HuH-7.5 (cell line): ENCODE data around the gene BPIFB6.

Experiments
- DNase-seq: peaks from one replicate; pipeline ENCODE4 v3.0.0; 2011; ENCODE audit warnings: low spot score

The BPIFB6 gene

DNA sequence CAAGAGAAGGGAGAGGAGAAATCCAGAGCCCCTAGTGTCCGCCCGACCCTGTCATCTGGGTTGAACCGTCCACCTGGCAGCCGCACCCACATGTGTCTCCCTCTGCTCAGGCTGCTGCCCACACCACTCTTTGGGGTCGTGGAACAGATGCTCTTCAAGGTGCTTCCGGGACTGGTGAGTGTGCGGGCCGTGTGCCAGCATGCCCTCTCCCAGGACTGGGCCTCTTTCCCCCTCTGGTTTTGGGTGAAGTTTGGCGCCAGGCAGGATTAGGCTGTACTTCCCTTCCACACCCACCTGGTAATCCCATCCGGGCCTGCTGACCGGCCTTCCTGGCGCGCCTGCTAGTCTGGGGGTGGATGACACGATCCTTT is 30.2 kb downstream of the BPIFB6 start:
- DNase-seq, result no peak

DNA sequence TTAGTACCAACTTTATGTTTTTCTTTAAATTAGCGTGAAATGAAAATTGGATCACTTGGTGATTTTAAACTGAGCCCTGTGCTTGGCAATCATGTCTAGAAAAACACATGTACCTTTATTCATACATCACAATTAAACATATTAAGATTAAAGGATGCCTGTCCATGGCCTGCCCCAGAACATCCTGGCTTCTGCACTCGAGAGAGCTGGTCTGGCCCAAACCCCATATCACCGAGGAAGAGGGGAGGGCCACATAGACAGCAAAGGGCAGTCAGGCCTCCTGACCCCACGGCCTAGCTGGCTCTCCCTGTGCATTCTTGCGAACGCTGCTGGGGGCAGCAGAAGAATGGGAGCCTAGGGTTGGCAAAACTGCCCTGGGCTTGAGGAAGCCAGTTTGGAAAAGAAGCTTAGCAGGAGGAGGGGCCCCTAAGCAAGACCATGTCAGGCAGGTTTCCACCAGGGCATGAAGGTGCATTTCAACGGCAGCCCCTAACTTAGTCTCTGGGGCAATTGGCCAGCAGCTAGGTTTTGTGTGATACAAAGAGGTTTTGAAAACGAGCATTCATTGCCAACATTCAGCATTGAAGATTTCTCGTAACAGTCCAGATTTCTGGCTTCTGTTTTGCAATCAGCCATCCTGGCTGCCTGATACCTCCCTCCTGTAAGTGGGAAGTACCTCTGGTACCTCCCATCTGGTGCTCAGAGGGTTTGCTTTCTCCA is 30.8 kb downstream of the BPIFB6 start:
- DNase-seq, result no peak

DNA sequence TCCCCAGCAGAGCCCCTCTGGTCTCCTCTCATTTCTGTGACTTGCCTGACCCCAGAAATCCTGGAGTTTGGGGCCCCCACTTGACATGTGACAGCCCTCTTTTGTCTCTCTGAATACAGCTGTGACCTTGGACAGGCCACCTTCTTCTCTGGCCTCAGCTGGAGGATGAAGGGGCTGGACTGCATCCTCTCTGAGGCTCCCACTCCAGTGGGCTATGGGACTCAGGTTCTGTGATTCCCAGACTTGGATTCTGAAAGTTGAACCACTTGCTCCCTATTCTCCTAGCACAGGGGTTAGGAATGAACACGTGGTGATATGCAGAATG is 31.3 kb downstream of the BPIFB6 start:
- no peak for DNase-seq

DNA sequence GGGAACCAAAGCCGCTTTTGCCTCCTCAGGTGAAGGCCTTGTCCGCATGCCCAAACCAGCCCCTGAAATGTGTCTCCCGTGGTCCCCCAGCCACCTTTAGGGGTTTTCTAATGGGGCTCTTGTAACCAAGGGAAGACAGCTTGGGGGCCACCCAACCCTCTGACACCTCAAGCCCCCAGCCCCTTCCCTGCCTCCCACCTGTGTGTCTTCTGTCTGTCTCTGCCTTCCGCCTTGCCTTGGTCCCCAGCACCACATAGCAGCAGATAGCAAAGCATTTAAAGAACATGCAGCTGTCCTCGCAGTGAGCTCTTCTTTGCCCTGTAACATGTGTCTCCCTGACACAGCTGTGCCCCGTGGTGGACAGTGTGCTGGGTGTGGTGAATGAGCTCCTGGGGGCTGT is 31.8 kb downstream of the BPIFB6 start:
- no peak for DNase-seq

DNA sequence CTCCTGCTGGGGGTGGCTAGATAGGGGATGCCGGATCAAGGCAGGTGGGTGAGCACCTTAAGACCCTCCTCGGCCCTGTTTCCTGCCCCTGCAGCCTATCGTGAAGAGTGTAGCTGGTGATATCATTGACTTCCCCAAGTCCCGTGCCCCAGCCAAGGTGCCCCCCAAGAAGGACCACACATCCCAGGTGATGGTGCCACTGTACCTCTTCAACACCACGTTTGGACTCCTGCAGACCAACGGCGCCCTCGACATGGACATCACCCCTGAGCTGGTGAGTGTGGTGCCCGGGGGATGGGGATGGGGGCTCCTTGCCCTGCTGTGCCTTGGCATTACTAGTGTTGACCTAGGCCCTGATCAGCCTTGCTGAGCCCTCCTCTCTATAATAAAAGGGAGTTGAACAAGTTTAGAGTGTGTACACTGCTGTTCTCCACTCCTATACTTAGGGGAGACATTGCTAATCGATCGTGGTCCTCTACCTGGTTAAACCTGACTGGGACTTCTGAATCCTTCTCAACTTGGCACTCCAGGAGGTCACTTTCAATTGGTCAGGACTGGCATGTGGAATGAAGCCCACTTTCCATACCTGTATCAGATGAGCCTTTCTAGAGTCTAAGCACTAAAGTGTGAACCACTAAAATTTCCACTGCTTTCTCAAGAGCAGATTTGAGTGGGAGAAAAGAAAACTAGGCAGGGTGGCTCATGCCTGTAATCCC is 33.3 kb downstream of the BPIFB6 start:
- DNase-seq, result no peak

DNA sequence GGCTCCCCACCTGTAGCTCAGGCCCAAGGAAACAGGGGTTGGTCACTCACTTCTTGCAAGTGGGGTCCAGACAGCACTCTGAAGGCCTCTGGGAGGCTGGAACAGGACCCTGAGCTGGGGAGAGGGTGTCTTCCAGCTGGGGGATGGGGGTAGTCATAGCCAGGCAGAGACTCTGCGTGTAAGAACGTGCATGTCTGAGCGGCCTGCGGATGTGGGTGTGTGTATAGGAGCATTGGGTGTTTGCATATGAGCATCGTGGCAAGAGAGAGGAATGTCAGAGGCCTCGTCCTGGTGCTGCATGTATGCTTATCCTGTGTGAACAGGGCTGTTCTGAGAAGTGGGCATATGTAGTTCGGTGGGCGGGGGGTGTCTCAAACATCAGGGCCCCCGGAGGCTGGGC is 34.3 kb downstream of the BPIFB6 start:
- DNase-seq, result no peak

DNA sequence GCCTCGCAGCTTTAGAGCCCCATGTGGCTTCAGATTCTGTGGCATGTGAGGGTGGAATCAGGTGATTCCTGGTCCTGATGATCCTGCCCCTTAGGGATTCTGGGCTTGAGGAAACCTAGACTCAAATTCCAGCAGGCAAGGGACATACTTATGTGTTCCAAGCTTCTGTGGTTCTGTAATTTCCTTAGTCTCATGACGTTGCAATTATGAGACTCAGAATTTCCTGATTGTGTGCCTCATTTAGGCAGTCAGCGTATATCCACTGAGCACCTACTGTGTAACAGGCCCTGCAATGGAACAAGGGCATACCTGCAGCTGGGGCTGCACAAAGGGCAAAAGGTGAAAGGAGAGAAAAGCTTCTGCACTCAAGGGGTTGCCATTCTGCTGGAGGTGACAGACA is 36.4 kb downstream of the BPIFB6 start:
- DNase-seq, result no peak

DNA sequence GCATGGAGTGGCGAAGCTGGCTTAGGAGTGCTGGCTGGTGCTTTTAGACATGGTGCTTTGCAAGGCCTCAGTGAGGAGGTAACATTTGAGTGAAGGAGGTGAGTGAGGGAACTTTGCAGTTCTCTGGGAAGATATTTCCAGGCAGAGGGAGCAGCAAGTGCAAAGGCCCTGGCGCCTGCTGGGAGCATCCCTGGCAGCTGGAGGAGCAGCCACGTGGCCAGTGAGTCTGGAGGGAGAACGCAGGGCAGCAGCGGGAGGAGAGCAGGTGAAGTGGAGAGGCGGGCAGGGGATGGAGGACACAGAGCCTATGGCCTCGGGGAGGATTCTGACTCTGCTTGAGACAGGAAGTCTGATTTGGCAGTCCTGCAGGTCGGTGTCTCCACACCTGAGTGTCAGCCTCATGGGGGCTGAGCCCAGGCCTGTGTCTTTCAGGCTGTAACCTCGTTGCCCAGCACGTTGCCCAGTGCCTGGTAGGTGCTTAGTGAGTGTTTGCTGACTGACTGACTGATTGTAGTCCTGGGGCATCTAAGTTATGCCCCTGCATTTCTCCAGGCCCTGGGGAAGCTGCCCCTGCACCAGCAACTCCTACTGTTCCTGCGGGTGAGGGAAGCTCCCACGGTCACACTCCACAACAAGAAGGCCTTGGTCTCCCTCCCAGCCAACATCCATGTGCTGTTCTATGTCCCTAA is 36.9 kb downstream of the BPIFB6 start:
- no peak for DNase-seq

DNA sequence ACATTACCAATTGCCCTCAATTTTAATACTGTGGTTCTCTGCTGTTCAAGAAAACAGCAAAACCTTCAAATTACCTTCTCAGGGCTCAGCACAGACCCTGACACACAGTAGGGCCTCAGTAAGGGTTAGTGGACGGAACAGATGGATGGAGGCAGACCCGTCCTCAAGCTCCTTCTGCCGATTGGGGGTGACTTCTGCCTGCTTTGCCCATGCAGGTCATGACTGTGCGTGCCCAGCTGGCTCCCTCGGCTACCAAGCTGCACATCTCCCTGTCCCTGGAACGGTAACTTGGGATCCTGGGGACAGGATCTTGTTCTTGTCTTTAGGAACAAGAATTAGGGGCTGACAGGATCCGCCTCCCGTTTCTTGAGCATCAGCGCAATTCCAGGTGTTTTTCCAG is 38.2 kb downstream of the BPIFB6 start:
- no peak for DNase-seq

DNA sequence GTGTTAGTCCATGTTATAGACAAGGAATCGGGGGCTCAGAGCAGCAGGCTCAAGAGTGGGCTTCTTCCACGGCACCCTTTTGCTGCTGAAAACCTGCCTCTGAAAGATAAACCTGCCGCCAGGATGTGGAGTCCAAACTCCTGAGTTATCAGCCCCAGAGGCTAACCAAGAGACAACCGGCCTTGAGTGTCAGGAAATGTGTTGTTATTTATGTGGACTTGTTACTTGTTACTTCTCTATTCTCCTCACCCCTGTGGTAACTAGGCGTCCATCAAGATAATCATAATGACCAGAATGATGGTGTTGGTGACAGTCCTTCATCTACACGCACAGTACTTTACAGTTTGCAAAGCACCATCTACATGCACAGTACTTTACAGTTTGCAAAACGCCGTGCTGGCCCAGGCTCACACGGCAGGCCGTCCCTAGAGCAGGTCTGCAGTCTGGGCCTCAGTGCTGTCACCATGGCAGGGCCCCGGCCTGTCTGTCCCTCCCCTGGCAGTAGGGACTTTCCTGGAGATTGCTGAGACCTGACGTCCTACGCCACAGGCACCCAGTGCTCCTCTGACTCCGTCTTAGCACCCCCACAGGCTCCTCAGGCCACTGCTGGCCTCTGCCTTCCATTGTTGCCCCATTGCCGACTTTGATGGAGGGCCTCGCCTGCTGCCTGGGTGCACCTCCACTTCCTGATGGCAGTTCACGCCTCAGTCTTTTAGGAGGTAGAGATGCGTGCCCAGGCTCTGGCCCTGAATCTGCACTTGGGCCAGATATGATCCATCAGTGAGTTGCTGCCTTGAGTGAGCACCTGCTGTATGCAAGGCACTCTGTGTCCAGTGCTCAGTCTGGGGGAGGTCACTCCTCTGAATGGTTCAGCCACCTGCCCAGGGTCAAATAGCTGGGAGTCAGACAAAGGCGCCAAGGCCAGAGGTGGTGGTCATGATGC is 38.9 kb downstream of the BPIFB6 start:
- DNase-seq, result no peak

DNA sequence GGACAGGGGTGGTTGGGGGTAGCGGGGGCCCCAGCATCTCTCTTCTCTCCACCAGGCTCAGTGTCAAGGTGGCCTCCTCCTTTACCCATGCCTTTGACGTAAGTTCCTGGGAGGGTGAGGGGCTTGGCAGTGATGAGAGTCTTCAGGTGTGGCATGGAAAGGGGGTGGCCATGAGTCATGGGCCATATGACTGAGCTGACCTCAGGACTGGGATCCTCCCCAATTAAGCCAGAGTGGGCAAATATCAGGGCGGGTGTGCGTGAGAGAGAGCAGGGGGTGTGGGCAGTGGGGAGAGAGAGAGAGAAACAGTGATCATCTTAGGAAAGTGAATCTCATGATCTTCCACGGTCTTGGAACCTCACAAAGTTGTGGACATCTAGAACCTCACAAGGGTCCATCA is 39.8 kb downstream of the BPIFB6 start:
- no peak for DNase-seq

DNA sequence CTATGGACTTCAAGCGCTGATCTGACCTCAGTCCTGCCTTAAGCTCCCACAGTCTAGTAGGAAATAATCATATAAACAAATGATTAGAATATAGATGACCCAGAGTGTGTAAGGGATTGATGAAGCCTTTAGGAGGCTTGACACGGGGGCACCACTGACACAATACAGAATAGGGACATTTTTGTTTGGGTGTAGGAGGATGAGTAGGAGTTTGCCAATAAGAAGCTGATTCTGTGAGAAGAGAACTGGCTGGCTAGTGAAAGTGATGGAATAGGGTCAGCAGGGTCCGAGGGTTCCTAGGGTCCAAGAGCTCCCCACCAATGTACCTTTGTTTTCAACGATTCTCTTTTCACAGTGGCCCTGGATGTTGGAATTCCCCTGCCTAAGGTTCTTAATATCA is 40.9 kb downstream of the BPIFB6 start:
- DNase-seq, result no peak

DNA sequence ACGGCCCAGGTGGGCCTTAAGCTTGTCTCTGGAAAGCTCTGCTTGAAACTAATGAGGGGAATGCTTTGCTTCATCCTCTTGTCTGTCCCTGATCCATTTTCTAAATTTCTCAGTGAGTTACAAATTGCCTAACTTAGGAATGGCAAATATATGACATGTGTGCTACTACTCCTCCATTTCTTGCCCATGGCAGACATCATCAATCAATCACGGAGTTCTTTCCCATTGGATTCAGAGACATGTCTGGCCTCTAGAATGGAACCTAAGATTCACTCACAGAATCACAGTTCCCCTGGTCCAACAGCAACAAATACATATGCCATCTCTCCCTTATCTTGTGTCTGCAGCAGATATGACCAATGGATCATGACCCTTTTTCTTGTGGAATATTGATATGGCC is 41.4 kb downstream of the BPIFB6 start:
- DNase-seq, result no peak

DNA sequence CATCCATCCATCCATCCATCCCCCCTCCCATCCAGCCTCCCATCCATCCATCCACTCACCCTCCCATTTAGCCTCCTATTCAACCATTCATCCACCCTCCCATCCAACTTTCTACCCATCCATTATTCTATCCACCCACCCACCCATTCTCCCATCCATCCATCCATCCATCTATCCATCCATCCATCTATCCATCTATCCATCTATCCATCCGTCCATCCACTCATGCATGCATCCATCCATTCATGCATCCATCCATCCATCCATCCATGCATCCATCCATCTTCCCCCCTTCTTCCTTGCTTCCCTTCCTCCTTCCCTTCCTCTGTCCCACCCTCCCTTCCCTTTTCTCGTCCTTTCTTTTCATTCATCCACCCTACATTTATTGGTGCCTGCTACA is 43.2 kb downstream of the BPIFB6 start:
- DNase-seq, result no peak

DNA sequence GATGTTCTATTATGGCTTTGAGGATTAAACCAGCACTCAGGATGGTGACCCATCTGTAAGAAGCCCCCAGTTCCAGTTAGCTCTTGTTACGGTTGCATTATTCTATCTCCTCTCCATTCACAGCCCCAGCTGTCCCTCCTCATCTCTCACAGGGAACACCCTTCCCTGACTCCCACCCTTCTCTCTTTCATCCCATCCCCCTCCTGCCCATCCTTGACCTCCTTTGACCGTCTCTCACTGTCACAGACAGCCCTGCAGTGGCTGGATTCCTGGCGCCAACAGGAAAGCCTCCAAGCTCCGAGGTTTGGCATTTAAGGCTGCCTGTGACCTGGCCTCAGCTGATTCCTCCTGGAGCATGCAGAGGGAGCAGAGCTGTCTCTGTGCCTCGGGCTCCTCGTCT is 43.8 kb downstream of the BPIFB6 start:
- DNase-seq, result no peak

DNA sequence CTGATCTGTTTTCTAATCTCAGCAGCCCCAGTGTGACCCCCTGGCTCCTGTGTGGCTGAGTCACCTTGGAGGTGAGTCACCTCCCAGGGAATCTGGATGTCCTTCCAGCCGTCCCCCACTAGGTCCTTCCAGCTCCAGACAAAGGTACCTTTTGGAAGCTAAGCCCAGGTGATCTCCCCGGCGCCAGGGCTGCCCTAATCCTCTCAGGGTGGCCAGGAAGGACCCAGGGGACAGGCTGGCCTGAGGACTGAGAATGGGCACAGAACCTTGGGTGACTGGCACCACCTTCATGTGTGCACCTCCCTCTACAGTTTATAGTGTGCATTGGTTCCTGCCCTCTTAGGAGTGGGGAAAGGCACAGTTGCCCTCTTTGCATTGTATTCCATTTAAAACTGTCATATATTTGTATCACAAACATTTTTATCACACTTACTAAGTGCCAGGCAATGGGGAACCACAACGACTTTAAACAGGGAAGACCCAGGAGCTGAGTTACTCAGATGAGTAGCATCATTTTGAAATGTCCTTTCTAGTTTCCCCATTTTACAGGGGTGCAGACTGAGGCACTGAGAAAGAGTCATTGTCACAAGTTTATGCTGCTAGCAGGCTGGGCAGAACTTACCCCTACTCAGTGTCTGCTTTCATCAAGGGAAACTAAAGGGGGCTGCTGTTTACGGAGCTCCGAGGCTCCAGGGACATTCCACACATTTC is 45.4 kb downstream of the BPIFB6 start:
- no peak for DNase-seq

DNA sequence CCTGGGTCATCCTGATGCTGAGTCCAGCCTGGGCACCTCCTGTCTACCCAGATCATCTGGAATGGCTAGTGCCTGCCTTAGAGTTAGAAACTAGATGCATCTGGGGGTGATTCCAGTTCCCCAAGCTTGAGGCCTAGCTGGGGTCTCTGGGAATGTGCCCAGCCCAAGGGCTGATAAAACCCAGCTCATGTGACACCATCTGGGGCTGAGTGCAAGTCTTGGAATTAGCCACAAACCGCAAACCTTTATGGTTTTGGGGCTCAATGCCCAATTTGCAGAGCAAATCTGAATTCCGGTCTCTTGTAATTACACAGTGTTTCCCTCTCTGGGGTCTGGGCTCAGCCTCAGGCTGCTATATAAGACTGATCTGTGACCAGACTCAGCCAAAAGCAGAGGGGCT is 47.8 kb downstream of the BPIFB6 start, which contains the start of gene BPIFB4:
TSS of gene BPIFB4 (plus strand) at position 385 of the 400 bp plus-strand sequence. CDS start 1,884 bp downstream, outside the sequence.
- no peak for DNase-seq

DNA sequence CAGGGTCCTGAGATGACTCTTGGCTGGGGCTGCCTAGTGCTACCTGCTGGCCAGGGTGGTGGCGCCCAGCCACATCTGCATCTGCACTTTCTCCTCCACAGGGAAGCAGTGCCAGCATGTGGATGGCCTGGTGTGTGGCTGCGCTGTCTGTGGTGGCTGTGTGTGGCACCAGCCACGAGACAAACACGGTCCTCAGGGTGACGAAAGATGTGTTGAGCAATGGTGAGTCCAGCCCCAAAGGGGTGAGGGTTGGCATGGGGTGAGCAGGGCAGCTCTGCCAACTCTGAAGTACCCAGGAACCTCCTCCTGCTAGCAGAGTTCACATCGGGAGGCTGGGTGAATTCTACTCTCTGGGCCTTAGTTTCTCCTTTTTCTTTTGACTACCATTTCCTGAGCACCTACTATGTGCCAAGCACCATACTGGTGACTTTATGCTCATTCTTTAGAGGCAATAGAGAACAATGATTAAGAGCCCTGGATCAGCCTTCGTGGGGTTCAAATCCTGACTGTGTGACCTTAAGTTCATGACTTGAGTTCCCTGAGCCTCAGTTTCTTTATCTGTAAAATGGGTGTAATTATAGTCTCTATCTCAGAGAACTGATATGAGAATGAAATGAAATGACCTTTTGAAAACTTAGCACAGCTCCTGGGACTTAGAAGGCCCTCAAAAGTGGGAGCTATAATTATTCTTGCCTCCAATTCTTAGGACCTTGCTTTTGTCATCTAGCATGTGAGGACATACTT is 50.1 kb downstream of the BPIFB6 start:
- no peak for DNase-seq

DNA sequence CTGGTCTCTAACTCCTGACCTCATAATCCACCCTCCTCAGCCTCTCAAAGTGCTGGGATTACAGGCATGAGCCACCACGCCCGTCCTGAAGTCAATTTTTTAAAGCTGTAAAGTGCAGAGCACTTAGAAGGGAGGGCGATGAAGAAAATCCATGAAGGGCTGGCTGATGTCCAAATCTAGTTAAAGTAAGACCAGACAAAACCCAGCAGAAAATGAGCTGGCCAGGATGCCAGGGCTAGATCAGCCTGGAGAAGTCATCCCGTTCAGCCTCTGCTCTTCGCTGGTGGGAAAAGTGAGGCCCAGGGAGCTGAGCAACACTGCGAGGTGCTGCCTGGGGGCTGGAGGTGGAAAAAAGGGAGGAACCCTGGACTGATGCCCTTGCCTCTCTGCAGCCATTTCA is 51.1 kb downstream of the BPIFB6 start:
- no peak for DNase-seq

DNA sequence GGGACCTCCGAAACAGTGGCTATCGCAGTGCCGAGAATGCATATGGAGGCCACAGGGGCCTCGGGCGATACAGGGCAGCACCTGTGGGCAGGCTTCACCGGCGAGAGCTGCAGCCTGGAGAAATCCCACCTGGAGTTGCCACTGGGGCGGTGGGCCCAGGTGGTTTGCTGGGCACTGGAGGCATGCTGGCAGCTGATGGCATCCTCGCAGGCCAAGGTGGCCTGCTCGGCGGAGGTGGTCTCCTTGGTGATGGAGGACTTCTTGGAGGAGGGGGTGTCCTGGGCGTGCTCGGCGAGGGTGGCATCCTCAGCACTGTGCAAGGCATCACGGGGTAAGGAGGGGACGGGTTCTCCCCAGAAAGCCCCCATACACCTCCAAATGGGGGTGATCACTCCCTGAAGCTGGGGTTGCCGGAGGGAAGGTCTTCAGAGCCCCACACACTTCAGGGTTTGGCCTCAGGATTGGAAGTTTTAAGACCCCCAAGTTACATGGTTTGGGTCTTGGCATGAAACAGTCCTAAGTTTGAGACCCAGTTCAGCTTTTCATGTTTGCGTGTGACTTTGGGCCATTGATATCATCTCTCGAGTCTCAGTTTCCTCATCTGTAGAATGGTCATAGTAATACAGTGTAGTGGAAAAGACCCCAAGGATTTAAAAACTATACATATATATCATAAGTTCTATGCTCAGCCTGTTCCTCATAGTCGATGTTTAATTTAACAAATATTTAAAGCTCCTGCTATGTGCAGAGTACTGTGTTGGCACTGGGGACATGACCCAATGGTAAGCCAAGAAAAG is 52.3 kb downstream of the BPIFB6 start:
- no peak for DNase-seq
